Kidney (tissue), 14 donors: ENCODE measurements around the gene COL5A2. TPM values are rescaled to one million over a fixed set of nuclear protein-coding genes. Genes with fewer than 3 reads are reported as not detected.

Experiments
- DNase-seq, 5 donors: peaks; one replicate each; pipeline ENCODE4 v3.0.0-alpha.2; 2013 to 2020
- FAIRE-seq: peaks from 2 replicates; lab custom pipeline; 2012; peaks lifted over from hg19 to GRCh38; lab: Jason Lieb, UNC
- H3K27ac ChIP-seq, 2 donors: one replicate each; pipeline ENCODE4 v1.7.0; 2013; ENCODE audit warnings: low read depth in 2 of 2, low read length in 2 of 2, inconsistent platforms in 1 of 2
- H3K27me3 ChIP-seq: one replicate; pipeline ENCODE4 v1.7.1; 2013; ENCODE audit warnings: low read length, inconsistent platforms; ENCODE audit not compliant: control insufficient read depth, insufficient read depth
- H3K36me3 ChIP-seq, 3 donors: one replicate each; pipeline versions ENCODE4 v1.7.0 to v1.7.1; 2013; ENCODE audit warnings: low read length in 3 of 3, control low read depth in 1 of 3, inconsistent platforms in 1 of 3; ENCODE audit not compliant: insufficient read depth in 3 of 3, control insufficient read depth in 2 of 3
- H3K4me1 ChIP-seq, 3 donors: one replicate each; pipeline versions ENCODE4 v1.7.0 to v1.7.1; 2013; ENCODE audit warnings: low read length in 3 of 3, inconsistent platforms in 1 of 3, low read depth in 1 of 3; ENCODE audit not compliant: control insufficient read depth in 2 of 3, insufficient read depth in 2 of 3
- H3K4me3 ChIP-seq, 3 donors: one replicate each; pipeline versions ENCODE4 v1.7.0 to v1.8.1; 2013; ENCODE audit warnings: low read length in 3 of 3, control low read depth in 1 of 3, inconsistent platforms in 1 of 3
- H3K9ac ChIP-seq, 3 donors: one replicate each; pipeline versions ENCODE4 v1.7.0 to v1.7.1; 2013; ENCODE audit warnings: low read length in 3 of 3, control low read depth in 1 of 3, inconsistent platforms in 1 of 3
- H3K9me3 ChIP-seq, 3 donors: one replicate each; pipeline versions ENCODE4 v1.7.0 to v1.7.1; 2013; ENCODE audit warnings: low read length in 3 of 3, control low read depth in 1 of 3, inconsistent platforms in 1 of 3; ENCODE audit not compliant: control insufficient read depth in 2 of 3, insufficient read depth in 1 of 3
- intact Hi-C: fragments of 100-400 bp; cut with DNase I; formaldehyde crosslinking; loops from one replicate; pipeline ENCODE4 v1.11.1; 2022
- polyA plus RNA-seq: library from polyadenylated mRNA; stranded (reverse); fragments of 350-450 nt; fragmentation: Illumina TruSeq; extraction: RNeasy Lipid Tissue Mini Kit (QIAGEN cat#74804); gene quantifications from one replicate; pipeline ENCODE4 v1.2.3, GENCODE V29; 2014; ENCODE audit warnings: low read depth, low replicate concordance; ENCODE audit not compliant: insufficient read depth
- total RNA-seq: library from RNA; stranded (reverse); fragmentation: NEBNext Ultra II Directional; extraction: Animal tissue kit (Norgen Biotek cat#: 25700); gene quantifications from one replicate; pipeline ENCODE4 v1.2.1, GENCODE V29; 2021
- TF ChIP-seq, protein P1 (sequence below): IDR thresholded peaks from 3 replicates; pipeline ENCODE4 v1.5.1; 2012; ENCODE audit warnings: mild to moderate bottlenecking, moderate library complexity, borderline replicate concordance; ENCODE audit not compliant: insufficient read depth; ENCODE audit errors: extremely low read depth
- donor health status: control.
- donor health status: control.
- donor health status: control.
- donor health status: control.
- donor health status: control.
- donor health status: DM: yes; HTN: yes; CAD: no.
- donor health status: Normal renal cell carcinoma (clear cell type).

The COL5A2 gene
- total and polyA plus RNA-seq, 2 donors from 2014 or later = 3.6 to 12.3 TPM

DNA sequence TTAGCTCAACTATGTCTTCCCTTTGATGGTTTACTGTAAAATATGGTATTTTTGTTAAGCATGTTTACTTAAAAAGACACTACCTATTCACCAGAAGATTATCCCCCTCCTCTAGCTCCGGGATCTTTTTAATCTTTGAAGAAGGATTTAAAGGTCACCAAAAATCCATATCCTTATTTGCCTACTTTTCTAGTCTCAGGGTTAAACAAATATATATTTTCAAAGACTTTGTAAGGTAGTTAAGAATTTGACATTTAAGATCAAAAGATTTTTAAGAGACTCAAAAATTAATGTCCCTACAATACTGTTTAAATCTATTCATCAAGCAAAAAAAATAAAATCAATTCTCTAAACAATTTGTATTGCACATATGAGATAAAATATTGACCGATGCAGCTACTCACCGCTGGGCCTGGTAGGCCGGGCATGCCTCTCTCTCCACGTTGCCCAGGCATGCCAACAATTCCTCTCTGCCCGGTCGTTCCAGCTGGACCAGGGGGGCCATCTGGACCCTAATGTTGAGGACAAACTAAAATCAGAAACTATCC lies 129.3 kb downstream of the COL5A2 start:
- Histone ChIP-seq H3K4me1 (no peaks in the 10 kb centered on the region), H3K4me3 (no peak overlapping the region), H3K27ac (no peak overlapping the region), H3K9ac (no peak overlapping the region), H3K9me3 (no peaks in the 10 kb centered on the region), H3K36me3 (peaks cover 0 to 3% (median 0%) of the 10 kb centered on the region in 3 donors), H3K27me3 (no peaks in the 10 kb centered on the region)
- intact Hi-C loops = no loop called here
- DNase-seq (no peak), FAIRE-seq (no peak)
- TF ChIP-seq, protein P1, sequence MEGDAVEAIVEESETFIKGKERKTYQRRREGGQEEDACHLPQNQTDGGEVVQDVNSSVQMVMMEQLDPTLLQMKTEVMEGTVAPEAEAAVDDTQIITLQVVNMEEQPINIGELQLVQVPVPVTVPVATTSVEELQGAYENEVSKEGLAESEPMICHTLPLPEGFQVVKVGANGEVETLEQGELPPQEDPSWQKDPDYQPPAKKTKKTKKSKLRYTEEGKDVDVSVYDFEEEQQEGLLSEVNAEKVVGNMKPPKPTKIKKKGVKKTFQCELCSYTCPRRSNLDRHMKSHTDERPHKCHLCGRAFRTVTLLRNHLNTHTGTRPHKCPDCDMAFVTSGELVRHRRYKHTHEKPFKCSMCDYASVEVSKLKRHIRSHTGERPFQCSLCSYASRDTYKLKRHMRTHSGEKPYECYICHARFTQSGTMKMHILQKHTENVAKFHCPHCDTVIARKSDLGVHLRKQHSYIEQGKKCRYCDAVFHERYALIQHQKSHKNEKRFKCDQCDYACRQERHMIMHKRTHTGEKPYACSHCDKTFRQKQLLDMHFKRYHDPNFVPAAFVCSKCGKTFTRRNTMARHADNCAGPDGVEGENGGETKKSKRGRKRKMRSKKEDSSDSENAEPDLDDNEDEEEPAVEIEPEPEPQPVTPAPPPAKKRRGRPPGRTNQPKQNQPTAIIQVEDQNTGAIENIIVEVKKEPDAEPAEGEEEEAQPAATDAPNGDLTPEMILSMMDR = no peak

DNA sequence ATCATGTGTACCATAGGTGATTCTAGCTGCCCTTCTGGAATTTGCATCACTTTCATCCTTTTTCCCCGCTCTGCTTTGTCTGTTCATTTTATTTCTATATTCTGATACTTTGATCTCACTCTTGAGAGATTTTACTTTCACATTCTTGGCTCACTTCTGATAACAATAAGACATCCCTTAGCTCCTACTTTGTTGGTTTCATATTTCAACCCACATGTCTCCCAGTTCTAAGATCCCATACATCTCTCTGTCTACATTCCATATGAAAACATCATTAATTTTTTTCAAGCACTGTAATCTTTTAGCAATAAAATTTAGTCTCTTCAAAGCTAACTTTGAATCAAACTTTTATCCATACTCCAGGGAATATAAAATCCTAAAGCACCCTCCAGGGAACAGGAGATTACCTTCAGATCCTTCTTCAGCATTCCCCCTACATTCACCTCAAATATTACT lies 129.8 kb downstream of the COL5A2 start:
- H3K4me1 ChIP-seq = no peaks in the 10 kb centered on the region

GRCh38 chr2:189048189-189048588 lies 131.4 kb downstream of the COL5A2 start:
- H3K36me3 ChIP-seq = peaks cover 0 to 3% (median 0%) of the 10 kb centered on the region in 3 donors
- DNase-seq = no peak
- H3K9me3 ChIP-seq = no peaks in the 10 kb centered on the region
- TF ChIP-seq, protein P1 = no peak
- no peak overlapping the region for H3K9ac ChIP-seq
- no peak overlapping the region for H3K4me3 ChIP-seq
- no peak overlapping the region for H3K27ac ChIP-seq
- H3K27me3 ChIP-seq = no peaks in the 10 kb centered on the region
- intact Hi-C loops = no loop called here
- H3K4me1 ChIP-seq = no peaks in the 10 kb centered on the region
- FAIRE-seq = peak; percentile 60

More for the DNA sequence above, 129.8 kb downstream of the COL5A2 start:
- FAIRE-seq (no peak), DNase-seq (no peak)
- Histone ChIP-seq H3K9ac (no peak overlapping the region), H3K36me3 (peaks cover 0 to 3% (median 0%) of the 10 kb centered on the region in 3 donors), H3K9me3 (no peaks in the 10 kb centered on the region), H3K27me3 (no peaks in the 10 kb centered on the region), H3K27ac (no peak overlapping the region), H3K4me3 (no peak overlapping the region)
- intact Hi-C loops = no loop called here
- TF ChIP-seq, protein P1 = no peak
